ENCODE results near the gene RAPGEF4. TPM values are rescaled to one million over a fixed set of nuclear protein-coding genes. Genes with fewer than 3 reads are reported as not detected.

The RAPGEF4 gene
- total RNA-seq, 1 experiment from 2014 or later: 0.59 TPM

- no peaks in the 10 kb centered on the region for H3K9me3 ChIP-seq (ENCODE audit: control insufficient read depth in 1 of 2, insufficient read depth in 1 of 2, low read depth in 1 of 2, low read length in 2 of 2)
- no TSS peak for BruUV-seq (replicated peaks)
- no peaks in the 10 kb centered on the region for H3K79me2 ChIP-seq (ENCODE audit: insufficient read depth, low read length)
- H4K20me1 ChIP-seq (ENCODE audit: insufficient read depth): no peaks in the 10 kb centered on the region
- ChIA-PET POLR2A (no interaction called here), CTCF (no interaction called here), RAD21 (ENCODE audit: low non-redundant PET in 1 of 2, low total read pairs in 2 of 2, uncharacterized antibody in 2 of 2, unreplicated experiment in 2 of 2) (no interaction called here)
- DNase-seq (ENCODE audit: low read depth, low spot score) (no peak), ATAC-seq (no peak)
- no peaks in the 10 kb centered on the region for H3K9me2 ChIP-seq (ENCODE audit: insufficient read depth)
- no peaks in the 10 kb centered on the region for H3K4me1 ChIP-seq (ENCODE audit: control insufficient read depth in 1 of 2, insufficient read depth in 2 of 2, low read length in 2 of 2)
- no peak overlapping the region for H3K4me3 ChIP-seq (replicated peaks in 1 of 2; ENCODE audit: low read depth in 1 of 2, low read length in 2 of 2)
- no peak overlapping the region for H2AFZ ChIP-seq (ENCODE audit: low read depth, low read length, poor library complexity, severe bottlenecking)
- H3K27ac ChIP-seq (ENCODE audit: low read depth, low read length): no peak overlapping the region
- H3K36me3 ChIP-seq (ENCODE audit: control insufficient read depth in 1 of 2, insufficient read depth in 2 of 2, low read length in 2 of 2): no peaks in the 10 kb centered on the region
- H3K4me2 ChIP-seq (ENCODE audit: low read length): no peak overlapping the region
- no peak overlapping the region for H3K9ac ChIP-seq (ENCODE audit: low read length)
- TF ChIP-seq ELF1 (IDR thresholded peaks at IDR 0.05; ENCODE audit: borderline replicate concordance, low read depth) (no peak), ZBTB33 (IDR thresholded peaks at IDR 0.05; ENCODE audit: extremely low read depth, insufficient replicate concordance, low read length) (no peak), ZNF274 (IDR thresholded peaks at IDR 0.05; ENCODE audit: low read depth, low read length) (no peak), EZH2 (IDR thresholded peaks at IDR 0.05) (no peak), YY1 (IDR thresholded peaks at IDR 0.05; ENCODE audit: extremely low read depth, insufficient replicate concordance, low read depth, low read length) (no peak), CTCF (IDR thresholded peaks at IDR 0.05 in 2 of 3, conservative IDR thresholded peaks at IDR 0.05 in 1 of 3; ENCODE audit: borderline replicate concordance in 1 of 3, insufficient read depth in 1 of 3, low read depth in 2 of 3, low read length in 2 of 3) (no peak), CEBPB (IDR thresholded peaks at IDR 0.05; ENCODE audit: low read depth) (no peak), REST (IDR thresholded peaks at IDR 0.05; ENCODE audit: low read depth) (no peak), SRF (IDR thresholded peaks at IDR 0.05; ENCODE audit: low read depth) (no peak), POLR2A (IDR thresholded peaks at IDR 0.05; ENCODE audit: borderline replicate concordance, extremely low read depth, insufficient read depth, insufficient read length) (no peak), EGR1 (IDR thresholded peaks at IDR 0.05; ENCODE audit: low read depth) (no peak), CBX3 (IDR thresholded peaks at IDR 0.05; ENCODE audit: low read depth) (no peak), EZH2phosphoT487 (IDR thresholded peaks at IDR 0.05; ENCODE audit: borderline replicate concordance) (no peak)
- H3K27me3 ChIP-seq (ENCODE audit: insufficient read depth, low read length): no peaks in the 10 kb centered on the region
- intact Hi-C loops (cut with micrococcal nuclease): no loop called here
These were observed 13.7 kb downstream of the RAPGEF4 start for GRCh38 chr2:172749388-172749787.
